WERI-Rb-1 (cell line): ENCODE results near the gene CHRM5.
A peak's percentile ranks its signal among the peaks of the same experiment; 100 is the strongest.
"Not testable (repeated sequence)": the region's sequence is repeated elsewhere in the genome, so short reads cannot be mapped to it uniquely, and the experiment has no call there.

Experiments
- DNase-seq: peaks from one replicate; pipeline ENCODE4 v3.0.0-alpha.2; 2020
- H3K27ac ChIP-seq: fragments of 250-450 bp; sonication (Bioruptor Pico); 2 replicates; pipeline ENCODE4 v1.5.1; 2020; ENCODE audit warnings: mild to moderate bottlenecking, moderate library complexity
- H3K27me3 ChIP-seq: fragments of 250-450 bp; sonication (Bioruptor Pico); 2 replicates; pipeline ENCODE4 v1.5.1; 2021; ENCODE audit warnings: mild to moderate bottlenecking, low read depth, moderate library complexity; ENCODE audit not compliant: insufficient read depth, severe bottlenecking
- H3K36me3 ChIP-seq: fragments of 250-450 bp; sonication (Bioruptor Pico); 2 replicates; pipeline ENCODE4 v1.5.1; 2020; ENCODE audit warnings: mild to moderate bottlenecking, moderate library complexity
- H3K4me3 ChIP-seq: 2 replicates; pipeline ENCODE4 v1.5.1; 2011; ENCODE audit warnings: low read depth, mild to moderate bottlenecking, control low read depth, low read length
- H3K9me3 ChIP-seq: fragments of 250-450 bp; sonication (Bioruptor Pico); 2 replicates; pipeline ENCODE4 v1.5.1; 2021; ENCODE audit warnings: mild to moderate bottlenecking, moderate library complexity; ENCODE audit not compliant: severe bottlenecking
- CTCF ChIP-seq: IDR thresholded peaks from 2 replicates; pipeline ENCODE4 v1.5.1; 2011; ENCODE audit warnings: low read depth, mild to moderate bottlenecking, control low read depth, inconsistent platforms, low read length

CHRM5 gene

GRCh38 chr15:34046471-34047145 lies 78.3 kb downstream of the CHRM5 start:
- H3K36me3 ChIP-seq, result no peaks in the 10 kb centered on the region
- no peak overlapping the region for H3K4me3 ChIP-seq
- no peak for DNase-seq
- no peaks in the 10 kb centered on the region for H3K27me3 ChIP-seq
- peaks cover 3% of the 10 kb centered on the region for H3K9me3 ChIP-seq
- no peak for TF ChIP-seq CTCF
- no peak overlapping the region for H3K27ac ChIP-seq

GRCh38 chr15:34047893-34048775 lies 79.8 kb downstream of the CHRM5 start:
- no peak for TF ChIP-seq CTCF
- H3K36me3 ChIP-seq, result no peaks in the 10 kb centered on the region
- DNase-seq, result peak; percentile 30
- no peak overlapping the region for H3K4me3 ChIP-seq
- H3K27ac ChIP-seq, result no peak overlapping the region
- H3K27me3 ChIP-seq, result no peaks in the 10 kb centered on the region
- H3K9me3 ChIP-seq, result peaks cover 3% of the 10 kb centered on the region

- H3K27me3 ChIP-seq, result no peaks in the 10 kb centered on the region
- DNase-seq, result no peak
- no peaks in the 10 kb centered on the region for H3K36me3 ChIP-seq
- peaks cover 3% of the 10 kb centered on the region for H3K9me3 ChIP-seq
- no peak overlapping the region for H3K4me3 ChIP-seq
- H3K27ac ChIP-seq, result no peak overlapping the region
- no peak for TF ChIP-seq CTCF
These were observed 80.8 kb downstream of the CHRM5 start for GRCh38 chr15:34049112-34049511.

GRCh38 chr15:34050385-34050784 lies 82.1 kb downstream of the CHRM5 start:
- not testable (repeated sequence) for H3K36me3 ChIP-seq, H3K27ac ChIP-seq, H3K4me3 ChIP-seq, H3K9me3 ChIP-seq, H3K27me3 ChIP-seq, DNase-seq

- Histone ChIP-seq H3K27me3 (no peaks in the 10 kb centered on the region), H3K4me3 (no peak overlapping the region), H3K9me3 (peaks cover 3% of the 10 kb centered on the region), H3K36me3 (no peaks in the 10 kb centered on the region), H3K27ac (no peak overlapping the region)
- TF ChIP-seq CTCF, result no peak
- DNase-seq, result no peak
These were observed 85.9 kb downstream of the CHRM5 start for GRCh38 chr15:34054081-34054707.
